K562 (cell line): ENCODE measurements around the gene S100A4. TPM values are rescaled to one million over a fixed set of nuclear protein-coding genes. Genes with fewer than 3 reads are reported as not detected.

Source experiments
- CTCF ChIP-seq, 3 experiments: IDR thresholded peaks in 2 of 3; conservative IDR thresholded peaks in 1 of 3; 2 replicates each; pipeline ENCODE4 v1.5.1; 2011 to 2012; ENCODE audit warnings: low read length in 3 of 3, mild to moderate bottlenecking in 3 of 3, control low read depth in 2 of 3, improper control_type of control experiment in 1 of 3, inconsistent platforms in 1 of 3, low read depth in 1 of 3, mixed read lengths in 1 of 3, moderate library complexity in 1 of 3; ENCODE audit not compliant: insufficient read depth in 2 of 3
- HDAC6 ChIP-seq: IDR thresholded peaks from 2 replicates; pipeline ENCODE4 v1.6.1; 2012; ENCODE audit warnings: low read depth, mild to moderate bottlenecking, control low read depth, inconsistent platforms, low read length, moderate library complexity
- RBM17 ChIP-seq: fragments of 200-400 bp; formaldehyde crosslinking; IDR thresholded peaks from 2 replicates; pipeline ENCODE4 v1.6.1; 2017; ENCODE audit warnings: low read depth, mild to moderate bottlenecking, low read length, borderline replicate concordance
- SNAPC5 ChIP-seq: fragments of 250-450 bp; sonication (Bioruptor Pico); IDR thresholded peaks from 2 replicates; pipeline ENCODE4 v1.8.0; 2021; ENCODE audit warnings: moderate library complexity, mild to moderate bottlenecking, inconsistent platforms
- ZBTB26 ChIP-seq: fragments of 450-650 bp; formaldehyde crosslinking; IDR thresholded peaks from 2 replicates; pipeline ENCODE4 v1.4.0; 2022; ENCODE audit warnings: missing genetic modification characterization
- ZBTB33 ChIP-seq: sonication (generic); formaldehyde crosslinking; IDR thresholded peaks from 2 replicates; pipeline ENCODE4 v1.8.1; 2023; ENCODE audit warnings: mild to moderate bottlenecking, missing genetic modification reagents
- ZNF655 ChIP-seq: fragments of 250-450 bp; sonication (Bioruptor Pico); IDR thresholded peaks from 2 replicates; pipeline ENCODE4 v1.5.0; 2021
- polyA plus RNA-seq, 8 experiments: library from polyadenylated mRNA; depleted of rRNA in 4 of 8; stranded (reverse) in 5 of 8; unstranded in 3 of 8; fragments of >200 nt; fragmentation: Nextera tagmentation in 2 of 8; fragmentation: Illumina TruSeq in 1 of 8; extraction: Ambion mirVana in 2 of 8; extraction: Trizol in 1 of 8; gene quantifications; 2 replicates each; pipeline versions ENCODE4 v1.2.1 to v1.2.3, GENCODE V29; 2011 to 2014; ENCODE audit warnings: inconsistent platforms in 1 of 8, missing spikeins in 1 of 8
- total RNA-seq, 7 experiments: library from RNA; depleted of rRNA in 6 of 7; stranded (reverse); fragments of >200 nt in 6 of 7; fragmentation: Illumina TruSeq in 2 of 7; extraction: Trizol in 2 of 7; gene quantifications; 2 replicates each; pipeline versions ENCODE4 v1.2.1 to v1.2.3, GENCODE V29; 2011 to 2021; ENCODE audit warnings: low replicate concordance in 1 of 7

S100A4 gene
- total and polyA plus RNA-seq, 9 of the 15 experiments (the other 6 are each of a cell fraction or from before 2014, with no cell fraction given) = 3.7 to 20.1 (median 11.2) TPM

- TF ChIP-seq CTCF (IDR thresholded peaks at IDR 0.05 in 2 of 3, conservative IDR thresholded peaks at IDR 0.05 in 1 of 3; ENCODE audit: insufficient read depth in 2 of 3, low read depth in 1 of 3, low read length in 3 of 3) (0 out of 6 replicates have a peak, but pooled peaks of 1 of the 3 experiments have one; percentile 11), HDAC6 (no peak), ZBTB26 (CRISPR knock-in tag) (no peak), ZBTB33 (CRISPR knock-in tag) (peak; percentile 73; the same call in 1 of the 2 replicates), RBM17 (no peak), ZNF655 (CRISPR knock-in tag) (no peak), SNAPC5 (CRISPR knock-in tag) (no peak)
These were observed 6.7 kb upstream of the S100A4 start (continued) for GRCh38 chr1:153552335-153552734.
